GM21529 (cell line): Measurements from ENCODE around the gene HDLBP.
"Not testable (repeated sequence)": the region's sequence is repeated elsewhere in the genome, so short reads cannot be mapped to it uniquely, and the experiment has no call there.

ENCODE experiments used
- ATAC-seq: cut with Tn5 transposase; IDR thresholded peaks from one replicate; pipeline ENCODE4 v1.9.1; 2021; ENCODE audit not compliant: unreplicated experiment

Gene HDLBP

DNA sequence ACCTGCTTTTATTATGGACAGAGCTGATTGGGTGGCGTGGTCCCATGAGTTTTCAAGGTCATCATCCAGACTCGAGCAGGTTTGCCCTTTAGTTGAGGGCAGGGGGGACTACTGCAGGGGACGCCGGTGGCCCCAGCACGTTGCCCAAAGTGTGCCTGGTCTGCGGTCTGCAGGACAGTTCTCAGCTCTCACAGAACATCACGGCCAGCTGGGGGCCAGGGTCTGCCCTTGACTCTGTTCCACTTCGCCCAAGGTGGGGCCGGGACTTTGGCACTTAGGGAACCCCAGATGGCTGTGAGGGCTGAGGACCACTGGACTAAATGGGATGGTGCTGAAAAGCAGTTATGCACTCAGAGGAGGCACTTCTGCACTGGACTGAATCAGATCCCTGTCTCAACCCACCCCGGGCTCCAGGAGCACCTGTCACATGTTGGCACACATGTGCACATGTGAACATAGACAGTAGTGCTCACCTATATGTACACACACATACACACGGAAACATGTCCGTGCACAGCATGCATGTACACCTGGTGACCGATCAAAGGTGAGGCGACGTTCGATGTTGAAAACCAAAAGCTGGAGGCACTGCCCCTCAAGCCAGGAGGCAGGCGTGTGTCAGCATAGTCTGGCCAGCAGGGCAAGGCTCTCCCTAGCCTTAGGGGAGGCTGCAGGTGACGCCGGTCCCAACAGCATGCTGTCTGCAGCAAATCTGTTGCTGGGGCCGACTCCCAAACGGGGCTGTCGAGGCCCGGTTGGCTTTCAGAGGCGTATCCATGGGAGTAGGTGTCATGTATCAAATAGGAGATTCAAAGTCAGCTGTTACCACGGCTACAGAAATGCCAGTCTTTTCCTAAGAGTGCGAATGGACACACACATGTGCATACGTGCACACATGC, 116.8 kb downstream of the HDLBP start:
- no peak for ATAC-seq

DNA sequence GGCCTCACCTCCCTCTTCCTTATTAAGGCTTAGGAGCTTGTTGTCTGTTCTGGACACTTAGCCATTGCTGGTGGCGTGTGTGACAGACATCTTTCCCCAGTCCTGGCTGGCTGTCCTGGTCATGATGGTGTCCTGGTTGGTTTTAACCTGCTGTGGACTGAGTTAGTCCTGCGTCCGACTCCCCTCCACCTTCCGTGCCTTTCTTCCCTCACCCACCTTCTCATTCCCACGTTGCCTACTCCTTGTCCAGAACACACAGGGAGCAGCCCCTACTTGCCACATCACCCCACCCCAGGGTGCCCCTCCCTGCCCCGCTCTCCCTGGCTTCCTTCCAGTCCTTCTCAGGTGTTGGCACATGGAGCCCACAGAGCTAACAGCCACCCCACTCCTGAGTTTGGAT, 117.5 kb downstream of the HDLBP start:
- no peak for ATAC-seq

DNA sequence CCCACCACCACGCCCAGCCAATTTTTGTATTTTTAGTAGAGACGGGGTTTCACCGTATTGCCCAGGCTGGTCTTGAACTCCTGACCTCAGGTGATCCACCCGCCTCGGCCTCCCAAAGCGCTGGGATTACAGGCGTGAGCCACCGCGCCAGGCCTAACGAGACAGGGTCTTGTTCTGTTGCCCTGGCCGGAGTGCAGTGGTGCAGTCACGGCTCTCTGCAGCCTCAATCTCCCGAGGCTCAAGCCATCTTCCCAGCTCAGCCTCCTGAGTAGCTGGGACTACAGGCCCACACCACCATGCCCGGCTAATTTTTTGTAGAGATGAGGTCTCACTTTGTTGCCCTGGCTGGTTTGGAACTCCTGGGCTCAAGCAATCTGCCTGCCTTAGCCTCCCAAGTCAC, 118.2 kb downstream of the HDLBP start:
- ATAC-seq = not testable (repeated sequence)

DNA sequence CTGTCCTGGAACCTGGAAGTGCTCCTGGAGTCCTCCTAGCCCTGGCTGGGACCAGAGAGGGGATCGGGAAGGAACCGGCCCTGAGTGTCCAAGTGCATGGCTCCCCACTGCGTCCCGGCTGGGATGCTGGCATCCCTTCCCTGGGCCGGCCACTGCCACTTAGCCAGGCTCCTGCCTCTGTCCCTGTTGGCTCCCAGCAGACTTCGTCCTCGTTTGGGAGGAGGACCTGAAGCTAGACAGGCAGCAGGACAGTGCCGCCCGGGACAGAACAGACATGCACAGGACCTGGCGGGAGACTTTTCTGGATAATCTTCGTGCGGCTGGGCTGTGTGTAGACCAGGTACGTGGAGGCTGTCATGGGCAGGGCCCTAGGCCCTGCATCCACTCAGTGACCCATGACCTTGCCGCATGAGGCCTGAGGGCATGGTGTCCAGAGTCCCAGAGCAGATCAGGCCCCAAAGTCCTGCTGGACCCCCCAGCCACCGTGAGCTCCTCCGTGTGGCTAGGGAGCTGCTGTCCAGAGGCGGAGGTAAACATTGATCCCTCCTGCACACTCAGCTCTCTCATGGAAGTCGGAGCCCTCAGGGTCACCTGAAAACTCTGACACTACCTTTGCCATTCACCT, 119.9 kb downstream of the HDLBP start:
- no peak for ATAC-seq

DNA sequence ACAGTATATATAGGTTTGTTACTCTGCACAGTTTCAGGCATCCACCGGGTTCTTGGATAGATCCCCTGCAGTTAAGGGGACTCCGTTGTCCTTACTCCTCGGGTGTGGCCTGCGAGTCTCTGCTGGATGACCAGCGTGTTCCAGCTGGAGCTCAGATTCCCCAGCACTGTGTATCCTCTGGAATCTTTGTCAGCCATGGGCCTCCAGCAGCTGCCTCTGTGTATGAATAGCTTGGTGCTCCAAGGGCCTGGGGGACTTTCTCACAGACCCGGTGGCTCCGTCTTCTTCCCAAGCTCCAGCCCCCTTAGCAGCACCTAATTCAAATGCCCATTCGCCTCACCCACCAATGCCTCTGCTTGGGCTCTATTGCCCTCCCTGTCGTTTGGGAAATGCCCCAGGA, 120.7 kb downstream of the HDLBP start:
- ATAC-seq = no peak

DNA sequence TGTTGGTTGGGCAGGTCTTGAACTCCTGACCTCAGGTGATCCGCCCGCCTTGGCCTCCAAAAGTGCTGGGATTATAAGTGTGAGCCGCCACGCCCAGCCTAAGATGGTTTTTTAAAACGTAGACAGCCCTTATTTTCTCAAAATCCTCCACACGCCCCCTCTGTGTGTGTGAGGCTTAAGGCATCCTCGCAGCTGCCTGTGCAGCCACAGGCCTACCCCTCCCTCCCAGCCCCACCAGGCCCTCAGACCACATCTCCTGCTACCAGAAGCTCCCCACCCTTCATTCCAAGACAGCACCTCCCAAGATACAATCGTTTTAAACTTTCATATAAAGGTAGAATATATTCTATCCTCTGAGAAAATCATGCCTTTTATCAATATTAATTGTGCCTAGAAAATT, 122.2 kb downstream of the HDLBP start:
- no peak for ATAC-seq

DNA sequence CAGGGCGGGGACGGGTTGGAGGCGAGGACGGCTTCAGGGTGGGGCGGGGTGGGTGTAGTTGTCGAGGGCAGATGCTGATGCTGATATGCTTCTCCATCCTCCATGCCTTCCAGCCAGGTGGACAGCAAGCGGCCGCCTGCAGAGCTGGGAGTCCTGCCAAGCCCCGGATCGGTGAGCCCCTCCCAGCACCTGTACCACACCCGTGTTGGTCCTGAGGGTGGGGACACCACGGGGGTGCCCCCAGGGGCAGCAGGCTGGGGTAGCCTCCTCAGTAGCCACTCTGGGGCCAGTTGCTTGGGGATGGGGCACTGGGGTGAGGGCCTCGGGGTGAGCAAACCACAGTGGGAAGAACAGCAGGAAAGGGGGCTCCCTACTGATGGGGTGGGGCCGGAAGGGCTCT, 124.4 kb downstream of the HDLBP start:
- ATAC-seq = no peak

DNA sequence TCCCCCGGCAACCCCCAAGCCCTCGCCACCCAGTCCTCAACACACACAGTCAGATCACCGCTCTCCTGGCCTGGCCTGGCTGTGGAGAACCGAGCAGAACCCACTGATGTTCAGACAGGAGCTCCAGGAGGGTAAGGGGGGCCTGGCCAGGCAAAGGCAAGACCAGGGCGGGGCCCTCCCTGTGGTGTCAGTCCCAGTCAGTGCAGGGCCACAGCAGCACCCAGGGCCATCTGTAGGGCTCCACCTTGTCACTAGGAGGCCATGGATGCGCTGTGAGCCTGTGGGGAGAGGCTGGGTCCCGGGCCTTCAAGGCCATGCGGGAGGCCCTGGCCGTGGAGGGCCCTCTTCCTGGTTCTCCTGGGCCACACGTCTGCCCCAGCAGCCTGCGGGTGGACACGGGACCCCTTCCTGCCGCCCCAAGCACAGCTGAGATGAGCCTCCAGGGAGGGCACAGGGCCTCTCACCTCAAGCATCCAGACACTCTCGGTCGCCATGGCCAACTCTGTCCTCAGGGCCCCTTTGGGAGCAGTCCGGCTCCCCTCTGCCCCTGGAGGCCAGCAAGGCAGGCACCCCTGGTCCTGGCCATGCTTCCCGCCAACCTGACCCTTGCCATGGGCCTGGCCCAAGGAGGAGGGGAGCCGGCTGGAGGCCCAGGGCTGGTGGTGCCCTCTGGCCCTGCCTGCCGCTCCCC, 125.0 kb downstream of the HDLBP start:
- no peak for ATAC-seq

DNA sequence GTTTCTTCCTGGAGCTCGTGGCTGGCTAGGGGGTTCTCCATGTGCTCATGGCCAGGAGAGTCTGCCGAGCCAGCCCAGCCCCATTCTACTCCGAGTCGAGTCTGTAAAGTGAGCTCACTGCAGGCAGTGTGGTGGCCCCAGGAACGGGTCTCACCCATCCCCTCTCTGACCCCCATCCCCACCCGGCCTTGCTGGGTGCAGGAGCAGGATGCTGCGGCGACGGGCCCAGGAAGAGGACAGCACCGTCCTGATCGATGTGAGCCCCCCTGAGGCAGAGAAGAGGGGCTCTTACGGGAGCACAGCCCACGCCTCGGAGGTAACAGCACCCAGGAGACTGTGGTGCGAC, 125.6 kb downstream of the HDLBP start:
- no peak for ATAC-seq

DNA sequence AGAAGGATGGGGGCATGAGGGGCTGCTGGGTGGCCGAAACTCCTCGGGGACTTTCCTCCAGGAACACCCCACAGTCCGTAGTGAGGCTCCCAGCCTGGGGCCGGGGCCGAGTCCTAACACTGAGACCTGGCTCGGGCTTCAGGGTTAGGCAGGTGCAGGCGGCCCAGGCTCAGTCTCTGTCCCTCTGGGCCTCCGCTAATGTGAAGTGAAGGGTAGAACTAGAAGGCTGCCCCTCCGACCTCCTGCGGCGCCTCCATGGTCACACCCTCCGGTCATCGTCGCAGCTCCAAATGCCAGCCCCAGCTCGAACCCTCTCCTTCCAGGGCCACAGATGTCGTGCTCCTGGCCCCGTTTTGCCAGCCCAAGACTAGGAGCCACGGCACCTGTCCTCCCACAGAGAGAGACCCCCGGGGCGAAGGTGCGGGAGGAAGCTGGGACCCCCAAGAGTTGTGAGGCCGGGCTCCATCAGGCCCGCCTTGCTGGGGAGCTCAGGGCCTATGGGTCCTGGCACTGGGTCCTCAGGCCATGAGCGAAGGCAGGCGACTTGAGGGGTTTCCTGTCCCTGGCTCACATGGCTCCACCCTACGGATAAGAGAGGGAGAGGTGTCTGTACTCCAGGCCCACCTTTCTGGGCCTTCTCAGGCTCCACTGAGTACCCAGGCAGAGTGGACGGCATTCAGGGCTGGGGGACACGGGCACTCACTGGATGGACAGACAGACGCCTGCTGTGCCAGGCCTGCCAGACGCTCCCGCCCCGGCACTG, 126.2 kb downstream of the HDLBP start:
- ATAC-seq = no peak

DNA sequence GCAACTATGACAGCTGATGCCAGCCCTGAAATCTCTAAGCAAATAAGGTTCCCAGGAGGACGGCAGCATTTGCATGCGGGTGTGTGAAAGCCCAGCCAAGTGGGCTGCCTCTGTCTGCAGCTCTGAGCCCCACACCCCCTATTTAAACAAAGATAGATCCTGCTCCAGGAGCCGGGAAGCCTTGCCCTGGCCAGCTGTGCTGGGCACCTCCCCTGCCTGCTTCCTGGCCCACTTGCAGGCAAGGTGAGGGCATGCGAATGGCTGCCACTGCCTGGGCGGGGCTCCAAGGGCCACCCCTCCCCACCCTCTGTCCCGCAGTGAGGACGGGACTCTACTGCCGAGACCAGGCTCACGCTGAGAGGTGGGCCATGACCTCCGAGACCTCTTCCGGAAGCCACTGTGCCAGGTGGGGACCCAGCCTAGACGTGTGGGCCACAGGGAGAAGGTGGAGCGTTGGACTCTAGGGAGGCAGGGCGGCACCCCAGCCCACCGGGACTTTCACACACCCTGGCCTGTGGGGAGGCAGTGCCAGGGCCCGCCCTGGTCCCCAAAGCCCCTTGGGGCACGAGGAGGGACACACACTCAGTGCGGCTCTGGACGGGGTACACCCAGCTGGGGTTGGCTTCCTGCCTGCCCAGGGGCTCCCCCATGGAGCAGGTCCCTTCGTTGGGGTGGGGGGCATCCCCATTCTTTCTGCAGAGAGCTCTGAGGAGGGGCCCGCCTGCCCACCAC, 126.9 kb downstream of the HDLBP start, which contains the start of gene ANO7:
Gene ANO7, plus strand, starts transcription at position 317 of the 732 bp plus-strand sequence. CDS start 1,387 bp downstream, outside the sequence.
- no peak for ATAC-seq

DNA sequence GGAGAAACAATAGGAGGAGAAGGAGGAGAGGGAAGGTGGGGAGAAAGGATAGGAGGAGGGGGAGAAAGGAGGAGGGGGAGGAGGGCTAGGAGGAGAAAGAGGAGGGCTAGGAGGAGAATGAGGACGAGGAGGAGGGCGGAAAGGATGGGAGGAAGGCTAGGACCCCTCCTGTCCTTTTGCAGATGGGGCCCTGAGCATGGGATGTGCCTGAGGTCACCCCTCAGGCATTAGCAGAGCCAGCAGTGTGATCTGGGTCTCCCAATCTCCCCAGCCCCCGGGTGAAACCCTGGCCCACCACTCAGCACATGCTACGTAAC, 127.6 kb downstream of the HDLBP start:
- ATAC-seq = no peak

DNA sequence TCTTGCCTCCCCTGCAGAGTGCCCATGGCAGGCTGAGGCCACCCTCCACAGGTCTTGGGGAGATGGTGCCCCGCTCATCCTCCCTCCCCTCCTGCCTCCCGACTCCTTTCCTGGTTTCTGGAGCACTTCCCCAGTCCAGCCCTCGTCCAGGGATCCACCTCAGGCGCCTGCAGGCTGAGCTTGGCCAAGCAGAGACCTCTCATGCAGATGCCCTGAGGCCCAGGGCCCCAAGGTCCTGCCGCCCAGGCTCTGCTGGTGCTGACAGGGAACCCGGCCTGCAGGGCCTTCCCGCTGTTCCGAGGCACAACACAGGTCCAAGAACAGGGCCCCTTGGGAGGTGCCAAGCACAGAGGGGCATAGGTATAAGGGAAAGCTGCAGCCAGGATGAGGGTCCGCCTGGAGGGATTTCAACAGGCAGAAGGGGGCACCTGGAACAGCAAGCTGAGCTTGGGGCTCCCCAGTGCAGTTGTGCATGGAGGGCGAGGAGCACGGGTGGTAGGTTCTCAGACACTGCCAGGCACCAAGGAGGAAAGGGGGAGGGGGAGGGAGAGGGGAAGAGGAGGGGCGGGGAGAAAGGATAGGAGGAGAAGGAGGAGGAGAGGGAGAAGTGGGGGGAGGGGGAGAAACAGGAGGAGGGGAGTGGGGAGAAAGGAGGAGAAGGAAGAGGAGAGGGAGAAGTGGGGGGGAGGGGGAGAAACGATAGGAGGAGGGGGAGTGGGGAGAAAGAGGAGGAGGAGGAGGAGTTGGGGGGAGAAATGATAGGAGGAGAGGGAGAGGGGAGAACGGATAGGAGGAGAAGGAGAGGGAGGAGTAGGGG, 128.2 kb downstream of the HDLBP start:
- no peak for ATAC-seq

DNA sequence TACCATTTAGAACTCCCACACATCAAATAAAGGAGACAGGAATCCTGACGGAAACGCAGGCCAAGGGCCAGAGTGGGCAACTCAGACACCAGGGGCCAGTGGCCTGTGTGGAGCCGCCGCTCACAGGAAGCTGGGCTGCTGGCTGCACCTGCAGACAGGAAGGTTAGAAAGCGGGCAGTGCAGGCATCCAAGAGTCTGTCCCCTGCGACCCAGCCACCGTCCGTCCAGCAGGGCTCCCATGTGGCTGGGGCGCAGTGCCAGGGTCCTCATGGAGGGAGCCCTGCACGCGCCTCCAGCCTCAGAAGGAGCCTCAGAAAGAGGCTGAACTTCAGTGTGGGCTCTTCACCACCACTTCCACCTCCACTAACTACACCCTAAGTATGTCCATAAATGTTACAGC, 129.5 kb downstream of the HDLBP start:
- no peak for ATAC-seq

DNA sequence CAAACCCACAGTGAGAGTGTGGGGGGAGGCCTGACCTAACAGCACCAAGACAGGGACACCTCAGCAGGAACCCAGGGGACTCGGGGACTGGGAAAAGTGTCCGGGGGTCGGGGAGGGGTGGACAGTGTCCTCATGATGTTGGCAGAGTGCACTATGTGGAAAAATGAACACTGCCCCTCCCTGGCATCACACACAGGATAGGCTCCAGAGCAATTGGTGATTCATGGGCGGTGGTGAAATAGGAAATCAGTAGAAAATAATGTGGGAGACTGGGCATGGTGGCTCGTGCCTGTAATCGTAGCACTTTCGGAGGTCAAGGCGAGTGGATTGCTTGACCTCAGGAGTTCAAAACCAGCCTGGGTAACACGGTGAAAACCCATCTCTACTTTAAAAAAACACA, 130.6 kb downstream of the HDLBP start:
- ATAC-seq = no peak

DNA sequence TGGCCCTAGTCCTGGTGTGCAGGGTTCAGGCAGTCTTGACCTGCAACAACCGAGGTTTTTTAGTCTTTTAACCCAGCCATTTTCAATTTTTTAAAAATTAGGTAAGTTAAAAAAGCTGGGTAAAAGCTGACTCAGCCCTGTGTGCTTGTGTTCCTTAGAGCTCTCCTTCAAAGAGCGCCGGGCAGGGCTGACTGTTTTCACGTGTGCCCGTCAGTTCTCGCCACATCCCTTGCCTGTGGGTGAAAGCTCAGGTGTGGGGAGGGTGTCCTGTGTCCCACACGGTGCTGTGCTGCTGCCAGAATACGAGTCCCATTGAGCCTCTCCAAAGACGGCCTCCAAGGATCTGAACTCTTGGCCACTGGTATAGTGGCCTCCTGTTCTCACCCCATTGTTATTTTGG, 132.3 kb downstream of the HDLBP start:
- no peak for ATAC-seq

DNA sequence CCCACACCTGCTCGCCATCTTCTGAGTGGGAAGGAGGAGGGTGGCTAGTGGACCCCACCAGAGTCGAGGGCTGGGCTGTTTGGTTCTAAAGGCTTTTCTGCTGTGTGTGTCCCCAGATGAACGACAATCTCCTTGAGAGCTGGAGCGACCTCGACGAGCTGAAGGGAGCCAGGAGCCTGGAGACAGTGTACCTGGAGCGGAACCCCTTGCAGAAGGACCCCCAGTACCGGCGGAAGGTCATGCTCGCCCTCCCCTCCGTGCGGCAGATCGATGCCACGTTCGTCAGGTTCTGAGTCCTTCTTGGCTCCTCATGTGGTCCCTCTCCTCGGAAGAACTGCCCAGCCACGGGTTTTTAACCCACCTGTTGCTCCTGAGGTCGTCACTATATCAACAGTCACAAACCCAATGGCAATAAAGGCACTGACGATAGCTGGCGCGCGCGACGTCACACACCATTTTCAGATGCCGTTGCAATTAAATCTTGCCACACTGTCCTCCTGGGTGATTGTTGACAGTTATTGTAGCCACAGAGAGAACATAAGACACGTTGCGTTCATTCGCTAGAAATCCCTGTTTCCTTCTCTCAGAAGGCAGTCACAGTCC, 132.8 kb downstream of the HDLBP start:
- ATAC-seq = no peak

DNA sequence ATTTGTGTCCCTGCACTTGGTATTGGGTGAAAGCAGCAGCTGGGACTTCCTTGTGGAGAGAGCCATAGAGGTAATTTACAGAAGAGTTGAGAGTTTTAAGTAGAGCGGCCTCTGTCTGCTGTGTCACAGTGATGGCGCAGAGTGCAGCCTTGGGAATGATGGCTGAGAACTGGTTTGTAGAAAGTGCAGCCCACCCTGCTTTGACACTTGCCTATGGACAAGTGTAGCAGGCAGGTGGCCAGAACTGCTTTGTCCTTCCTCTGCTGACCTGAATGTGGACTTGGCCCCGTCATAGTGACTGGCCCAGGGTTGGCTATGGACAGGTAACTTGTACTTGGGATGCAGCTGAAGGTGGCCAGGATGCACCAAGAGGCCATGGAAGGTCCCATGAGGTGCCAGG, 133.3 kb downstream of the HDLBP start:
- ATAC-seq = no peak

DNA sequence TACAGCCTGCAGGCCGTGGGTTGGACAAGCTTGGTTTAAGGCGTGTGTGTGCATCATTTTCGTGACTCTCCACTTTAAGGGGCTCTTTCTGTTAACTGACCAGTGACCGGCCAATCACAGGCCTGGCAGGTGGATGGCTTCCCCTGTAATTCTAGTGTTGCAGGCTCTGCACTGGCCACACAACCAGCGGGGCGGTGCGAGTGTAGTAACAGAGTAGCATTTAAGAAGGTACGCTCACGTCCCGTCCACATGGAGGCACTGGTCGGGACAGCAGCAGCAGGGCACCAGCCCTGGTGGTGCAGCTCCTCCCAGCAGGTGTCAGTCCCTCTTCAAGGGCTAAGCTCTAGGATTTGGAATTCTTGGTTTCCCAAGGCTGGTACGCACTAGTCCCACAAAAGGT, 135.0 kb downstream of the HDLBP start:
- ATAC-seq = no peak

DNA sequence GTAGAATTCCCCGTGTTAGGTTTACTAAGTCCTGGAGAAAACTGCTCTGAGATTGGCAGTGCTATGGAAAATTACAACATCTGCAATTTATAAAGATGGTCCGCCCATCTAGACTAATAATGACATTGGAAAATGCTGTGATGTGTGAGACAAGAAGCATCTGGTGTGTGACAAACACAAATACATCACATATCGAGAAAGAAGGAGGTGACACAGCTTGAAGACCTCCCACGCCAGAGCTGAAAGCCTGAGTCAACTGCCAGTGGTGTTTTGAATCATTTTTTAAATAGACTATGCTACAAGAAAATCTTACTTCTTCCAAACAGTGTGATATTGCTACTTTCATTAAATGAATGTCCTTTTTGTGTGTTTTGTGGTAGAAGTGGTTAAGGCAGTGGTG, 135.6 kb downstream of the HDLBP start:
- ATAC-seq = no peak
